HEK293 (cell line): Measurements from ENCODE around the gene HNF1B.

Experiments used
- CTCF ChIP-seq: fragments of 450-650 bp; formaldehyde crosslinking; IDR thresholded peaks from 2 replicates; pipeline ENCODE4 v1.5.1; 2016; ENCODE audit warnings: missing biosample characterization, missing genetic modification characterization
- PATZ1 ChIP-seq: fragments of 450-650 bp; formaldehyde crosslinking; IDR thresholded peaks from 2 replicates; pipeline ENCODE4 v1.5.1; 2016; ENCODE audit warnings: missing biosample characterization, missing genetic modification characterization
- ZNF133 ChIP-seq: fragments of 450-650 bp; formaldehyde crosslinking; IDR thresholded peaks from 2 replicates; pipeline ENCODE4 v1.5.1; 2016; ENCODE audit warnings: missing biosample characterization, missing genetic modification characterization
- ZNF416 ChIP-seq: fragments of 450-650 bp; formaldehyde crosslinking; IDR thresholded peaks from 2 replicates; pipeline ENCODE4 v1.5.1; 2016; ENCODE audit warnings: missing biosample characterization, missing genetic modification characterization
- ZNF660 ChIP-seq: fragments of 450-650 bp; IDR thresholded peaks from 2 replicates; pipeline ENCODE4 v1.5.1; 2018; ENCODE audit warnings: missing biosample characterization, mild to moderate bottlenecking, missing genetic modification characterization
- ZNF843 ChIP-seq: fragments of 450-650 bp; formaldehyde crosslinking; IDR thresholded peaks from 2 replicates; pipeline ENCODE4 v1.5.1; 2016; ENCODE audit warnings: missing biosample characterization, missing genetic modification characterization

GRCh38 chr17:37672548-37673078 is 72.2 kb downstream of the HNF1B start:
- no peak for TF ChIP-seq ZNF416
- TF ChIP-seq PATZ1 (tag by site-specific recombination) = no peak
- TF ChIP-seq CTCF = no peak
- TF ChIP-seq ZNF133 (tag by site-specific recombination) = no peak
- no peak for TF ChIP-seq ZNF843 (tag by site-specific recombination)
- no peak for TF ChIP-seq ZNF660 (tag by site-specific recombination)
